ENCODE data around the gene SPINK1.

The SPINK1 gene

GRCh38 chr5:147780924-147781573, 50.4 kb downstream of the SPINK1 start:
- in situ Hi-C loops (cut with HindIII; ENCODE audit: low pct_ligation_motif_present, low pct_unique_long_range_greater_than_20kb, low sequenced_read_pairs) = no loop called here

GRCh38 chr5:147779694-147780093, 51.8 kb downstream of the SPINK1 start:
- in situ Hi-C loops (cut with HindIII; ENCODE audit: low pct_ligation_motif_present, low pct_unique_long_range_greater_than_20kb, low sequenced_read_pairs) = no loop called here
- no peak for DNase-seq

More at GRCh38 chr5:147780924-147781573, 50.4 kb downstream of the SPINK1 start:
- DNase-seq = no peak

- in situ Hi-C loops (cut with HindIII; ENCODE audit: low pct_ligation_motif_present, low pct_unique_long_range_greater_than_20kb, low sequenced_read_pairs) = no loop called here
- DNase-seq = no peak
Measured at GRCh38 chr5:147776989-147777388, 54.5 kb downstream of the SPINK1 start.
